LNCaP clone FGC (cell line): ENCODE measurements around the gene EARS2.

Source experiments
- DNase-seq: peaks from one replicate; pipeline ENCODE4 v3.0.0-alpha.2; 2011; ENCODE audit warnings: low read depth
- H3K4me3 ChIP-seq: 2 replicates; pipeline ENCODE4 v1.5.1; 2011; ENCODE audit warnings: mild to moderate bottlenecking, low read depth, low read length, control low read depth
- TF ChIP-seq, protein P1 (sequence below): IDR thresholded peaks from 2 replicates; pipeline ENCODE4 v1.5.1; 2012; ENCODE audit warnings: mild to moderate bottlenecking; ENCODE audit not compliant: control insufficient read depth, insufficient read depth; ENCODE audit errors: extremely low read depth

Gene EARS2

DNA sequence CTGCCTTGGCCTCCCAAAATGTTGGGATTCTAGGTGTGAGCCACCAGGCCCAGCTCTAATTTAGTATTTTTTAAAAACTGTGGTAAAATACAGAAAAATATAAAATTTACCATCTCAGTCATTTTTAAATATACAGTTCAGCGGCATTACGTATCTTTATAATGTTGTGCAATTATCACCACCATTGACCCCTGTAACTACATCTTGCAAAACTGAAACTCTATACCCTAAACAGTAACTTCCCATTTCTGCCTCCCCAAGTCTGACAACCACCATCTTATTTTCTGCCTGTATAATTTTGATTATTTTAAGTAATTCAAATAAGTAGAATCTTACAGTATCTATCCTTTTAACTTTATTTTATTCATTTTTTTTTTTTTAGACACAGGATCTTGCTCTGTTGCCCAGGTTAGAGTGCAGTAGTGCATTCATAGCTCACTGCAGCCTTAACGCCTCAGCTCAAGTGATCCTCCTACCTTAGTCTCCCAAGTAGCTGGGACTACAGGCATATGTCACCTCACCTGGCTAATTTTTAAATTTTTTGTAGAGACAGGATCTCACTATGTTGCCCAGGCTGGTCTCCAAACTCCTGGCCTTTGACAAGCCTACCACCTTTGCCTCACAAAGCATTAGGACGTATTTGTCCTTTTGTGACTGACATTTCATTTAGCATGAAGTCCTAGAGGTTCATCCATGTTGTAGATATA is 36.0 kb downstream of the EARS2 start:
- H3K4me3 ChIP-seq, result no peak overlapping the region
- no peak for DNase-seq
- TF ChIP-seq, protein P1, sequence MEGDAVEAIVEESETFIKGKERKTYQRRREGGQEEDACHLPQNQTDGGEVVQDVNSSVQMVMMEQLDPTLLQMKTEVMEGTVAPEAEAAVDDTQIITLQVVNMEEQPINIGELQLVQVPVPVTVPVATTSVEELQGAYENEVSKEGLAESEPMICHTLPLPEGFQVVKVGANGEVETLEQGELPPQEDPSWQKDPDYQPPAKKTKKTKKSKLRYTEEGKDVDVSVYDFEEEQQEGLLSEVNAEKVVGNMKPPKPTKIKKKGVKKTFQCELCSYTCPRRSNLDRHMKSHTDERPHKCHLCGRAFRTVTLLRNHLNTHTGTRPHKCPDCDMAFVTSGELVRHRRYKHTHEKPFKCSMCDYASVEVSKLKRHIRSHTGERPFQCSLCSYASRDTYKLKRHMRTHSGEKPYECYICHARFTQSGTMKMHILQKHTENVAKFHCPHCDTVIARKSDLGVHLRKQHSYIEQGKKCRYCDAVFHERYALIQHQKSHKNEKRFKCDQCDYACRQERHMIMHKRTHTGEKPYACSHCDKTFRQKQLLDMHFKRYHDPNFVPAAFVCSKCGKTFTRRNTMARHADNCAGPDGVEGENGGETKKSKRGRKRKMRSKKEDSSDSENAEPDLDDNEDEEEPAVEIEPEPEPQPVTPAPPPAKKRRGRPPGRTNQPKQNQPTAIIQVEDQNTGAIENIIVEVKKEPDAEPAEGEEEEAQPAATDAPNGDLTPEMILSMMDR, result no peak

DNA sequence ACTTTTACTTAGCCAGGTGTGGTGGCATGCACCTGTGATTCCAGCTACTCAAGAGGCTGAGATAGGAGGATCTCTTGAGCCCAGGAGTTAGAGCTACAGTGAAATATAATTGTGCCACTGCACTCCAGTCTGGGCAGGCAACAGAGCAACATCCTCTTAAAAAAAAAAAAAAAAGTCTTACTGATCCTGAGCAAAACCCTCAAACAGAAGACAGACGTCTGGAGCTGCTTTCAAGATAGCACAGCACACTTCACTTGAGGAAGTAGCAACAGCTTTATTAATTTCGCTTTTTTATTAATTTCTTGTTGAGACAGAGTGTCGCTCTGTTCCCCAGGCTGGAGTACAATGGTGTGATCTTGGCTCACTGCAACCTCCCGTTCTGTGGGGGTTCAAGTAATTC is 36.6 kb downstream of the EARS2 start:
- TF ChIP-seq, protein P1, result no peak
- DNase-seq, result no peak
- no peak overlapping the region for H3K4me3 ChIP-seq

DNA sequence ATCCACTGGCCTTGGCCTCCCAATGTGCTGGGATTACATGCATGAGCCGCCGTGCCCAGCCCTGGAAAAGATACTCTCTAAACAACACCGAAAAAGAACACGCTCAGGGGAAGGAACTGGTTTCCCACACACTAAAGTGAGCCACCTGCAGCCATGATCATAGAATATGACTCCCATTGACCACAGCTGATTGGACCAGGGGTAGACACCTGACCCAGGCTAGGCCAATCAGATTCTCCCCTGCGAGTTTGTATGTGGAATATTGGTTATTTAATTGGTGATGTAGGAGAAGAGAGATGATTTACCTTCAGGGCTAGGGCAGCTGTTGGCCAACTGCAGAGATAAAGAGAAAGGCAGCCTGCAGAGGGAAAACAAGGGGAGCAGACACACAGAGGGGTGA is 37.9 kb downstream of the EARS2 start:
- TF ChIP-seq, protein P1, result no peak
- no peak overlapping the region for H3K4me3 ChIP-seq
- no peak for DNase-seq

DNA sequence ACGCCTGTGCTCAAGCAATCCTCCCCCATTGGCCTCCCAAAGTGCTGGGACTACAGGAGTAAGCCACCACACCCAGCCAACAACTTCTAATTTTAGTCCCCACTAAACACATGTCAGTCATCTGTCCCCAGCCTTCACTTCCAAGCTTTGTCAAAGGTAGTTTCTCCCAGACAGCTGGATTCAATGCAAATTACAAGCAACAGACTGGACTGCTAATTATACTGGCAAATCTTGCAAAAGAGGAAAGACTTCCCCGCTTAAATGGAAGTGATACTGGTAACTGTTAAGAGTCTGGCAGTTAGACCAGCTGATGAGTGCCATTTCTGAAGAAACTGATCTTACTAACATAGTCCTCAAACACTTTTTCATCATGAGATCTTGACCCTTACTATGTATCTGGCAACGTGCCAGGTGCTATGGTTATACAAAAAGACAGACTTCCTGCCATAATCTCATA is 38.7 kb downstream of the EARS2 start:
- no peak for DNase-seq
- H3K4me3 ChIP-seq, result no peak overlapping the region
- TF ChIP-seq, protein P1, result no peak

DNA sequence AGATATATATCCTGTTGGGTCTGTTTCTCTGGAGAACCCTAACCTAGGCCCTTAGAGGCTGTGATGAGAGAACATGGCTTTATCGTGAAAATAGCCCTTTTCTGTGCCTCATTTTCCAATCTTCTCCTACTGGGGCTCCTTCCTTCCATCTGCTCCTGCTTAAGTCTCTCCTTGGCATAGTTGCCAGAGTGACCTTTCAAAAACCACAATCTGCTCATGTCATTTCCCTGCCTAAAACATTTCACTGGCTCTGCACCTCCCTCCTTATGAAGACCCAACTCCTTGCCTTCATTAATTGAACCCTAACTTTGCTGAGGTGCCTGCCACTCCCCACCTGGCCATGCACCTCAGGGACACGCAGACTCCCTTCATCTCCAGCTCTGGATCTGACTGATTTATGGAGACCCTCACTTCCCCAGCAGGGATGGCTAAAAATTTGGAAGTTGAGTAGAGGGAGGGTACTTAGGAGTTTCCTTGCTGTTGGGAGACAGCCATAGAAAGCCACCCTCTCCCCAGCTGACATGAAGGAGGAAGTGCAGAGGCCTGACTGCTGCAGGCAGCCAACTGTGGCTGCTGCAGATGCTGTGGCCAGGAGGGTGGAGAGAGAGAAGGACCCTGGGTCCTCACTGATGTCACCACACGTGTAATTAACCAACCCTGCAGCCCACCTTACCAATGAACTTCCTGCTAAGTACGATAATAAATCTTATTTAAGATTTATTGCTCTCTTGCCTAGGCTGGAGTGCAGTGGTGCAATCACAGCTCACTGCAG is 40.6 kb downstream of the EARS2 start:
- TF ChIP-seq, protein P1, result no peak
- no peak overlapping the region for H3K4me3 ChIP-seq
- DNase-seq, result no peak

DNA sequence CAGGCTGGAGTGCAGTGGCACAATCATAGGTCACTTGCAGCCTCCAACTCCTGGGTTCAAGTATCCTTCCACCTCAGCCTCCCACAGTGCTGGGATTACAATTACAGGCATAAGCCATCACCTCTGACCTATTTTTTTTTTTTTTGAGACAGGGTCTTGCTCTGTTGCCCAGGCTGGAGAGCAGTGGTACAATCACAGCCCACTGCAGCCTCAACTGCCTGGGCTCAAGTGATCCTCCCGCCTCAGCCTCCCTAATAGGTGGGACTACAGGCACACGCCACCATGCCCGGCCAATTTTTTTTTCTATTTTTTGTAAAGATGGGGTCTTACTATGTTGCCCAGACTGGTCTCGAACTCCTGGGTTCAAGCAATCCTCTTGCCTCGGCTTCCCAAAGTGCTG is 41.3 kb downstream of the EARS2 start:
- TF ChIP-seq, protein P1, result no peak
- no peak for DNase-seq
- no peak overlapping the region for H3K4me3 ChIP-seq
